Right lung (tissue), 10 donors: ENCODE data around the gene ZBTB2. TPM values are rescaled to one million over a fixed set of nuclear protein-coding genes. Genes with fewer than 3 reads are reported as not detected.

Experiments
- DNase-seq, 2 donors: peaks; one replicate each; pipeline ENCODE4 v3.0.0-alpha.2; 2013
- long read RNA-seq, 8 donors: transcript quantifications; one replicate each; lab custom pipeline, GENCODE V29; 2026
- polyA plus RNA-seq, 5 donors: library from polyadenylated mRNA; unstranded; fragments of 120-200 nt; gene quantifications; one replicate each; pipeline versions ENCODE4 v1.2.1 to v1.2.3, GENCODE V29; 2013; ENCODE audit warnings: inconsistent platforms in 1 of 5, low replicate concordance in 1 of 5; ENCODE audit not compliant: insufficient read length in 5 of 5, insufficient read depth in 1 of 5

ZBTB2 gene
- 10 to 100 TPM; 15.2 to 18.3 (median 16.7) TPM for polyA plus RNA-seq
- long read RNA-seq, donor 1, transcript ZBTB2-201 (3 exons, 3,090 nt) = major isoform, 7 of 567 reads
- long read RNA-seq, donor 1, partial matches to known transcripts = 560 of 567 reads
- long read RNA-seq, donor 1, other reads (novel, unspliced or antisense) = 0 of 567 reads
- long read RNA-seq, donor 2, partial matches to known transcripts = 0 of 2 reads
- long read RNA-seq, donor 2, other reads (novel, unspliced or antisense) = 0 of 2 reads
- long read RNA-seq, donor 3, transcript ZBTB2-201 (3 exons, 3,090 nt) = major isoform, 9 of 9 reads
- long read RNA-seq, donor 3, partial matches to known transcripts = 0 of 9 reads
- long read RNA-seq, donor 3, other reads (novel, unspliced or antisense) = 0 of 9 reads
- long read RNA-seq, donor 4, transcript ZBTB2-201 (3 exons, 3,090 nt) = major isoform, 5 of 5 reads
- long read RNA-seq, donor 4, partial matches to known transcripts = 0 of 5 reads
- long read RNA-seq, donor 4, other reads (novel, unspliced or antisense) = 0 of 5 reads
- long read RNA-seq, donor 5, transcript ZBTB2-201 (3 exons, 3,090 nt) = major isoform, 6 of 6 reads
- long read RNA-seq, donor 5, partial matches to known transcripts = 0 of 6 reads
- long read RNA-seq, donor 5, other reads (novel, unspliced or antisense) = 0 of 6 reads
- long read RNA-seq, donor 6, partial matches to known transcripts = 0 of 2 reads
- long read RNA-seq, donor 6, other reads (novel, unspliced or antisense) = 0 of 2 reads
- long read RNA-seq, donor 7, transcript ZBTB2-201 (3 exons, 3,090 nt) = major isoform, 8 of 8 reads
- long read RNA-seq, donor 7, partial matches to known transcripts = 0 of 8 reads
- long read RNA-seq, donor 7, other reads (novel, unspliced or antisense) = 0 of 8 reads
- long read RNA-seq, donor 8, partial matches to known transcripts = 0 of 4 reads
- long read RNA-seq, donor 8, other reads (novel, unspliced or antisense) = 0 of 4 reads

GRCh38 chr6:151391471-151392413, at the start of gene ZBTB2:
TSS of gene ZBTB2 (minus strand) at chr6:151391559. CDS start at chr6:151373637, 17,922 bp downstream.
- DNase-seq = peak; percentile 52 to 53

- peak in 1 of 2 donors; percentile 29 for DNase-seq
Observed at GRCh38 chr6:151440930-151441329, 49.6 kb upstream of the ZBTB2 start.

DNA sequence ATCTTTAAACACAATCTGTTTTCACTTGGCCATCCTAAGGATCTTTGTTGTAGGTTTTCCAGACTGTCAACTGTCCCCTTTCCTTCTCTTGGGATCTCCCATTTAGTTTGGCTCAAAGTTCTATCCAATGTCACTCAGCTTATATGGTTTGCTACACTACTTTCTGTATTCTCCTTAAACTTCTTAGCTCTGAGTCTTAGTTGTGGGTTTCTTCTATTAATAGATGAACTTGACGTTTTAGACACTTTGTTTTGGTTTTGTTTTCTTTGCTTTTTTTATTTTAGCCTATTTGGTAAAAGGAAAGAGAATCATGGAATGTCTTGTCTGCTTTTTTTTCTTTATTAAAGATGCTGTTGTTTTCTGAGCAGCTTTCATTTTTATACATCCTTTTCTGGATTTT, 49.1 kb upstream of the ZBTB2 start:
- DNase-seq = no peak

- no peak for DNase-seq
Observed at GRCh38 chr6:151437401-151437800, 46.0 kb upstream of the ZBTB2 start.

- no peak for DNase-seq
Observed at GRCh38 chr6:151436802-151437201, 45.4 kb upstream of the ZBTB2 start.

DNA sequence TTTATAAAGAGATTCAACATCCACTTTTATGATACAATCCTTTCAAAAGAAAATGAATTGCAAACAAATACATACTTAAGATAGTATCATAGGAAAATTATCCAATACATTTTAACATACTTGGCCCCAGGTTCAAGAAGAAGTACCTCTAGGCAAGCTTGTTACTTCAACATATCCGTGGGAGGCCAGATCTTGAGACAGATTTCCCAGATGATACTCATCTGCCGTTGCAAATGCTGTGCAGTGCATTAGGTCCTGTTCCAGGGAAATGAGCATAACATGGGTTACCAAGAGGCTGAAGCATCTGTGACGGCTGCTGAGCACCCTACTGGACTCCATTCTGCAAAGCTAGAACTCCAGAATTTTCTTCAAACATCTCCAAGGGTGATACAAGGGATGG, 44.9 kb upstream of the ZBTB2 start:
- no peak for DNase-seq

DNA sequence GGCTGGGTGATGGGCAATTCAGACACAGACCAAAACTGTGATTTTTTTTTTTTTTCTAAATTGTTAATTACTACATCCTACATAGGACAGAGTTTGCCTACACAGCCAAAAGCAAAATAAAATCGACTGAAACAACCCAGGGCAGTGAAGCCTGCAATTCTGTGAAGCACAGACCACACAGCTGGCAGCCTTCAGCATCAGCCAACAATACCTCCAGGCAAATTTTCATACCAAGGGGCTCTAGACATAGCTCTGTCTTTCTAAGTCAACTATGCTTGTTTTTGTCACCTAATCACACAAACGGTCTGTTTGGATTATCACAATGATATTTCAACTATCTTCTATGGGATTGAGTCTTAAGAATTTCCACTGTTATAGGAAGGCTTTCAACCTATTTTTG, 43.0 kb upstream of the ZBTB2 start:
- no peak for DNase-seq

DNA sequence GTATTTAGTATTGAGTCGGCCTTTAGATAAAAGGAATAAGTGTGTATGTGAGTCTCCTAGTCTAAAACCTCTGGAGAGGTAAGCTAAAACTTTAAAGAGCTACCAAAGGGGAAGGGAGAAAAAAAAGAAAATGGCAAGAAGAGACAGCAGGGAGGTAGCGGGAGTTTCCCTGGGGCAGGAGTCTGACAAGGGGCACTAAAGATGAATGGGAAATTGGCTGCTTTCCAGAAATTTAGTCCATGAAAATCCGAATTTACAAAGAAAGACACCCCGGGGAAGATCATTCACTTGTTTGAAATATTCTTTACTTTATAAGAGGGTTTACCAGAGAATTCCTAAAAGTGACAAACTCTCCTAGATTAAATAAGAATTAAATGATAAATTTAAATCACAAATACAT, 41.3 kb upstream of the ZBTB2 start:
- DNase-seq = no peak

- DNase-seq = no peak
Observed at GRCh38 chr6:151431337-151431736, 40.0 kb upstream of the ZBTB2 start.

DNA sequence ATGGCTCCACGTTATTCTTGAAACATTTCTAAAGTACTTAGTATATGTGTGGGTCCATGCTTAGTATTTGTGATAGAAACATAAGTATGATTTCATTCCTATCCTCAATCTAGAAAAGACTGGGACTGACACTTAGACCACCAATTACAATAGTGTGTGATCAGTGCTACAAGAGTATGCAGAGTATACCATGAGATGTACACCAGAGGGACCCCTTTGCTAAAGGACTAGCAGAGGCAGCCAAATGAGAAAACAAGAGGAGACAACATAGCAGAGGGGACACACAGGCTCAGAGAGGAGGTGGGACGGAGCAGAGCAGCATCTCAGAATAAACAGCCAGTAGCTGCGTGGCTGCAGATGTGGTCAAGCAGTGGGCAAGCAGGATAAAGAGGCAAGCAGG, 39.5 kb upstream of the ZBTB2 start:
- DNase-seq = no peak

- no peak for DNase-seq
Observed at GRCh38 chr6:151428093-151428735, 36.9 kb upstream of the ZBTB2 start.

- DNase-seq = no peak
Observed at GRCh38 chr6:151425561-151425960, 34.2 kb upstream of the ZBTB2 start.

DNA sequence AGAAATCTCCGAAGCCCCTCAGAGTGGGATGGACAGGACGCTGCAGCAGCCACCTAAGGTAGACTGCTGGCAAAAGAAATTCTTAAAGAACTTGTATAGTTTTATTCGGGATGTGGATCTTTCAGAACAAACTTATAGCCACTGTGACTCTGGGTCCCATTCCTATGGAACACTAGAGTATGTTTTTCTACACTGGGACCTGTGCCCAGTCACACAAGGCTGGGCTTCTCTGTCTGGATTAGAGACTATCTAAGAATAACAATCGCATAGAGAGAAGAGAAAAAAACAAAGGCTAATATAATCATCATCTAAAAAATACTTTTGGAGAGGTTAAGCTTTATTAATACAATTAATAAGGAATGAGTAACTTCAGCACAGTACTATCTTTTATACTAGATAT, 31.6 kb upstream of the ZBTB2 start:
- DNase-seq = no peak

- DNase-seq = no peak
Observed at GRCh38 chr6:151417477-151417876, 26.1 kb upstream of the ZBTB2 start.

- DNase-seq = no peak
Observed at GRCh38 chr6:151414641-151415260, 23.4 kb upstream of the ZBTB2 start.

- DNase-seq = no peak
Observed at GRCh38 chr6:151413372-151414145, 22.2 kb upstream of the ZBTB2 start.

DNA sequence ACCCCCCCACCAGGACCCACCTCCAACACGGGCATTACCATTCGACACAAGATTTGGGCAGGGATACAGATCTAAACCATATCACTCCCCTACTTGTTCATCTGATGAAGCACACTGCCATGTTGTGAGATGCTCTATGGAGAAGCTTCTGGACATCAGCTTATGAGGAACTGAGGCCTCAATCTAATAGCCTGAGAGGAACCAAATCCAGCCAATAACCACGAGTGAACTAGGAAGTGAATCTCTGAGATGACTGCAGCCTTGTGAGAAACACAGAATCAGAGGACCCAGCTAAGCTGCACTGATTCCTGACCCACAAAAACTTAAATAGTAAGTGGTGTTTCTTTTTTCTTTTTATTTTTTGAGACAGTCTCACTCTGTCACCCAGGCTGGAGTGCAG, 21.6 kb upstream of the ZBTB2 start:
- no peak for DNase-seq

- no peak for DNase-seq
Observed at GRCh38 chr6:151409679-151410078, 18.3 kb upstream of the ZBTB2 start.

GRCh38 chr6:151409260-151409659, 17.9 kb upstream of the ZBTB2 start:
- DNase-seq = no peak

GRCh38 chr6:151408858-151409257, 17.5 kb upstream of the ZBTB2 start:
- DNase-seq = no peak
